Smooth muscle cell (in vitro differentiated cells): ENCODE results near the gene IGFL3. TPM values are rescaled to one million over a fixed set of nuclear protein-coding genes. Genes with fewer than 3 reads are reported as not detected.
A peak's percentile ranks its signal among the peaks of the same experiment; 100 is the strongest.

ENCODE experiments used
- DNase-seq: peaks from one replicate; lab custom pipeline; 2025; ENCODE audit not compliant: unreplicated experiment; lab: John Stamatoyannopoulos, UW
- H2AFZ ChIP-seq: fragments of 200-600 bp; sonication (generic); 2 replicates; pipeline ENCODE4 v1.6.0; 2016; ENCODE audit warnings: antibody characterized with exemption, low read depth, mild to moderate bottlenecking
- H3F3A ChIP-seq: fragments of 200-600 bp; sonication (generic); 2 replicates; pipeline ENCODE4 v1.6.0; 2017; ENCODE audit warnings: antibody characterized with exemption, low read depth
- H3K27ac ChIP-seq: fragments of 200-600 bp; sonication (generic); 2 replicates; pipeline ENCODE4 v1.5.1; 2016; ENCODE audit warnings: low read depth, mild to moderate bottlenecking
- H3K27me3 ChIP-seq: fragments of 200-600 bp; sonication (generic); 2 replicates; pipeline ENCODE4 v1.6.1; 2016; ENCODE audit warnings: low read depth, mild to moderate bottlenecking
- H3K36me3 ChIP-seq: fragments of 200-600 bp; sonication (generic); 2 replicates; pipeline ENCODE4 v1.5.1; 2016; ENCODE audit warnings: low read depth
- H3K4me1 ChIP-seq: fragments of 200-600 bp; sonication (generic); 2 replicates; pipeline ENCODE4 v1.5.1; 2016; ENCODE audit warnings: low read depth
- H3K4me2 ChIP-seq: fragments of 200-600 bp; sonication (generic); 2 replicates; pipeline ENCODE4 v1.6.0; 2016; ENCODE audit warnings: mild to moderate bottlenecking
- H3K4me3 ChIP-seq: fragments of 200-600 bp; sonication (generic); 2 replicates; pipeline ENCODE4 v1.5.1; 2016; ENCODE audit warnings: mild to moderate bottlenecking
- H3K79me2 ChIP-seq: fragments of 200-600 bp; sonication (generic); 2 replicates; pipeline ENCODE4 v1.6.0; 2016; ENCODE audit warnings: low read depth, mild to moderate bottlenecking
- H3K9ac ChIP-seq: fragments of 200-600 bp; sonication (generic); 2 replicates; pipeline ENCODE4 v1.6.0; 2016; ENCODE audit warnings: low read depth
- H3K9me3 ChIP-seq: fragments of 200-600 bp; sonication (generic); replicated peaks from 2 replicates; pipeline ENCODE4 v1.5.1; 2016; ENCODE audit warnings: low read depth
- H4K20me1 ChIP-seq: fragments of 200-600 bp; sonication (generic); 2 replicates; pipeline ENCODE4 v1.6.0; 2016; ENCODE audit warnings: low read depth
- CTCF ChIP-seq: fragments of 200-600 bp; sonication (generic); IDR thresholded peaks from 2 replicates; pipeline ENCODE4 v1.5.1; 2017; ENCODE audit warnings: borderline replicate concordance, mild to moderate bottlenecking, antibody characterized with exemption; ENCODE audit not compliant: insufficient read depth, poor library complexity, severe bottlenecking
- WGBS: methylation state at CpG from one replicate; pipeline ENCODE4 v1.1.7; 2016; ENCODE audit warnings: low lambda C conversion rate; 5-methylcytosine and 5-hydroxymethylcytosine counted together
- polyA plus RNA-seq: library from polyadenylated mRNA; unstranded; fragments of >200 nt; fragmentation: Nextera tagmentation; extraction: Ambion mirVana; gene quantifications from 2 replicates; pipeline ENCODE4 v1.2.1, GENCODE V29; 2016
- total RNA-seq: library from RNA; depleted of rRNA; stranded (reverse); fragments of >200 nt; gene quantifications from 2 replicates; pipeline ENCODE4 v1.2.3, GENCODE V29; 2014

IGFL3 gene
- total and polyA plus RNA-seq, 2 experiments from 2014 or later = 5.9 to 10.2 TPM

- Histone ChIP-seq H3K4me2 (no peak overlapping the region), H2AFZ (no peak overlapping the region), H3K79me2 (no peaks in the 10 kb centered on the region), H3K27me3 (no peaks in the 10 kb centered on the region), H4K20me1 (no peaks in the 10 kb centered on the region), H3K9me3 (no peaks in the 10 kb centered on the region), H3F3A (no peaks in the 10 kb centered on the region), H3K36me3 (peaks cover 4% of the 10 kb centered on the region), H3K4me3 (no peak overlapping the region), H3K27ac (no peak overlapping the region), H3K9ac (no peak overlapping the region), H3K4me1 (no peaks in the 10 kb centered on the region)
- 96% methylated on average over 7 of the region's 7 CpGs for whole genome bisulfite sequencing
- no peak for DNase-seq
- TF ChIP-seq CTCF = no peak
Observed at GRCh38 chr19:46160233-46160775, 35.8 kb upstream of the IGFL3 start.

GRCh38 chr19:46159418-46160232 lies 35.1 kb upstream of the IGFL3 start:
- no peak overlapping the region for H3K4me3 ChIP-seq
- no peaks in the 10 kb centered on the region for H3K27me3 ChIP-seq
- H3K27ac ChIP-seq = no peak overlapping the region
- DNase-seq = no peak
- H3K79me2 ChIP-seq = no peaks in the 10 kb centered on the region
- peaks cover 4% of the 10 kb centered on the region for H3K36me3 ChIP-seq
- no peaks in the 10 kb centered on the region for H3K9me3 ChIP-seq
- TF ChIP-seq CTCF = no peak
- WGBS = 80% methylated on average over 4 of the region's 4 CpGs
- no peak overlapping the region for H3K4me2 ChIP-seq
- H2AFZ ChIP-seq = no peak overlapping the region
- no peaks in the 10 kb centered on the region for H3K4me1 ChIP-seq
- no peaks in the 10 kb centered on the region for H4K20me1 ChIP-seq
- no peak overlapping the region for H3K9ac ChIP-seq
- no peaks in the 10 kb centered on the region for H3F3A ChIP-seq

GRCh38 chr19:46155237-46155636 lies 30.7 kb upstream of the IGFL3 start:
- Histone ChIP-seq H3K27me3 (no peaks in the 10 kb centered on the region), H3K4me3 (no peak overlapping the region), H4K20me1 (no peaks in the 10 kb centered on the region), H3K9me3 (no peaks in the 10 kb centered on the region), H3K36me3 (no peaks in the 10 kb centered on the region), H3K4me1 (no peaks in the 10 kb centered on the region), H2AFZ (no peak overlapping the region), H3K4me2 (no peak overlapping the region), H3F3A (no peaks in the 10 kb centered on the region), H3K27ac (no peak overlapping the region), H3K9ac (no peak overlapping the region), H3K79me2 (no peaks in the 10 kb centered on the region)
- DNase-seq = no peak
- WGBS = 80% methylated on average over 3 of the region's 3 CpGs
- TF ChIP-seq CTCF = no peak

- no peak for DNase-seq
- Histone ChIP-seq H3K36me3 (no peaks in the 10 kb centered on the region), H3K79me2 (no peaks in the 10 kb centered on the region), H3K4me1 (no peaks in the 10 kb centered on the region), H3K9me3 (no peaks in the 10 kb centered on the region), H3K4me3 (peak overlapping the region; percentile 30), H3K27me3 (no peaks in the 10 kb centered on the region), H2AFZ (no peak overlapping the region), H4K20me1 (no peaks in the 10 kb centered on the region), H3K27ac (peak overlapping the region; percentile 30), H3F3A (no peaks in the 10 kb centered on the region), H3K9ac (no peak overlapping the region), H3K4me2 (peak overlapping the region; percentile 76)
- no peak for TF ChIP-seq CTCF
- 79% methylated on average over 5 of the region's 5 CpGs for WGBS
Observed at GRCh38 chr19:46150606-46151005, 26.1 kb upstream of the IGFL3 start.
